ENCODE measurements around the gene PEX11G.

Gene PEX11G

GRCh38 chr19:7500811-7501450, 12.1 kb upstream of the PEX11G start:
- peak; percentile 89 for FAIRE-seq
- peak; percentile 68 for DNase-seq (ENCODE audit: insufficient read length, low spot score)
- TF ChIP-seq POU2F2 (IDR thresholded peaks at IDR 0.05; ENCODE audit: low read depth, low read length): no peak
- TF ChIP-seq PAX5 (IDR thresholded peaks at IDR 0.05; ENCODE audit: insufficient read depth, low read length, severe bottlenecking): no peak
- TF ChIP-seq SPI1 (IDR thresholded peaks at IDR 0.05; ENCODE audit: low read depth, low read length): no peak
- no peak for TF ChIP-seq TAF1 (IDR thresholded peaks at IDR 0.05; ENCODE audit: low read depth, low read length)
- no peak for TF ChIP-seq POLR2AphosphoS5 (IDR thresholded peaks at IDR 0.05; ENCODE audit: low read depth, low read length)
- TF ChIP-seq POLR2A (IDR thresholded peaks at IDR 0.05; ENCODE audit: low read depth, low read length): no peak

- DNase-seq (ENCODE audit: insufficient read length, low spot score) (no peak), FAIRE-seq (no peak)
- no peak for TF ChIP-seq TAF1 (IDR thresholded peaks at IDR 0.05; ENCODE audit: low read depth, low read length)
- no peak for TF ChIP-seq POU2F2 (IDR thresholded peaks at IDR 0.05; ENCODE audit: low read depth, low read length)
- TF ChIP-seq POLR2A (IDR thresholded peaks at IDR 0.05; ENCODE audit: low read depth, low read length): no peak
- TF ChIP-seq SPI1 (IDR thresholded peaks at IDR 0.05; ENCODE audit: low read depth, low read length): no peak
- no peak for TF ChIP-seq POLR2AphosphoS5 (IDR thresholded peaks at IDR 0.05; ENCODE audit: low read depth, low read length)
- TF ChIP-seq PAX5 (IDR thresholded peaks at IDR 0.05; ENCODE audit: insufficient read depth, low read length, severe bottlenecking): no peak
Measured at GRCh38 chr19:7497292-7497691, 8.5 kb upstream of the PEX11G start.

GRCh38 chr19:7494416-7495098, 5.7 kb upstream of the PEX11G start:
- DNase-seq (ENCODE audit: insufficient read length, low spot score) (no peak), FAIRE-seq (no peak)
- TF ChIP-seq PAX5 (IDR thresholded peaks at IDR 0.05; ENCODE audit: insufficient read depth, low read length, severe bottlenecking) (no peak), POU2F2 (IDR thresholded peaks at IDR 0.05; ENCODE audit: low read depth, low read length) (no peak), TAF1 (IDR thresholded peaks at IDR 0.05; ENCODE audit: low read depth, low read length) (no peak), SPI1 (IDR thresholded peaks at IDR 0.05; ENCODE audit: low read depth, low read length) (no peak), POLR2AphosphoS5 (IDR thresholded peaks at IDR 0.05; ENCODE audit: low read depth, low read length) (no peak), POLR2A (IDR thresholded peaks at IDR 0.05; ENCODE audit: low read depth, low read length) (no peak)

DNA sequence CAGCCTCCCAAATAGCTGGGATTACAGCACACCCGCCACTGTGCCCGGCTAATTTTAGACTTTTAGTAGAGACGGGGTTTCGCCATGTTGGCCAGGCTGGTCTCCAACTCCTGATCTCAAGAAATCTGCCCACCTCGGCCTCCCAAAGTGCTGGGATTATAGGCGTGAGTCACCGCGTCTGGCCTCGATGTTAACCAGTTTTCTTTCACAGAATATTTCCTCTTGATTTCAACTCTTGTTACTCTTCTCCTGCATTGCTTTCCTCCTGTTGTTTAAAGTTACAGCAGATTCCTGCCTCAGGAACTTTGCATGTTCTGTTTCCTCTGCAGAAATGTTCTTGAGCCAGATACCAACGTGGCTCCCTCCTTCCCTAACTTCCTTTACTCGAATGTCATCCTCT, 3.7 kb upstream of the PEX11G start:
- TF ChIP-seq POLR2A (IDR thresholded peaks at IDR 0.05; ENCODE audit: low read depth, low read length) (no peak), POU2F2 (IDR thresholded peaks at IDR 0.05; ENCODE audit: low read depth, low read length) (no peak), SPI1 (IDR thresholded peaks at IDR 0.05; ENCODE audit: low read depth, low read length) (no peak), PAX5 (IDR thresholded peaks at IDR 0.05; ENCODE audit: insufficient read depth, low read length, severe bottlenecking) (no peak), TAF1 (IDR thresholded peaks at IDR 0.05; ENCODE audit: low read depth, low read length) (no peak), POLR2AphosphoS5 (IDR thresholded peaks at IDR 0.05; ENCODE audit: low read depth, low read length) (no peak)
- no peak for FAIRE-seq

DNA sequence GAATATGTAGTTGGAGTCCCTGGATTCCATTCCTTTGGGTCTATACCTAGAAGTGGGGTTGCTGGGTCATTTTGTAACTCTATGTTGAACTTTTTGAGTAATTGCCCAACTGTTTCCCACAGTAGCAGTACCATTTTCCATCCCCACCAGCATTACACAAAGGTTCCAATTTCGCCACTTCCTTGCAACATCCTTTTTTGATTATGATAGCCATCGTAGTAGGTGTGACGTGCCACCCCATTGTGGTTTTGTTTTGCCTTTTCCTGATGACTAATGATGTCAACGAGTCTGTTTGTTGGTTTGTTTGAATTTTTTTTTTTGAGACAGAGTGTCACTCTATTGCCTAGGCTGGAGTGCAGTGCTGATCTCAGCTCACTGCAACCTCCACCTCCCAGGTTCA, 3.3 kb upstream of the PEX11G start:
- no peak for TF ChIP-seq TAF1 (IDR thresholded peaks at IDR 0.05; ENCODE audit: low read depth, low read length)
- no peak for TF ChIP-seq PAX5 (IDR thresholded peaks at IDR 0.05; ENCODE audit: insufficient read depth, low read length, severe bottlenecking)
- no peak for TF ChIP-seq POLR2AphosphoS5 (IDR thresholded peaks at IDR 0.05; ENCODE audit: low read depth, low read length)
- TF ChIP-seq POLR2A (IDR thresholded peaks at IDR 0.05; ENCODE audit: low read depth, low read length): no peak
- no peak for TF ChIP-seq POU2F2 (IDR thresholded peaks at IDR 0.05; ENCODE audit: low read depth, low read length)
- TF ChIP-seq SPI1 (IDR thresholded peaks at IDR 0.05; ENCODE audit: low read depth, low read length): no peak
- DNase-seq (ENCODE audit: insufficient read length, low spot score) (no peak), FAIRE-seq (no peak)

More for the DNA sequence above, 3.7 kb upstream of the PEX11G start:
- no peak for DNase-seq (ENCODE audit: insufficient read length, low spot score)

DNA sequence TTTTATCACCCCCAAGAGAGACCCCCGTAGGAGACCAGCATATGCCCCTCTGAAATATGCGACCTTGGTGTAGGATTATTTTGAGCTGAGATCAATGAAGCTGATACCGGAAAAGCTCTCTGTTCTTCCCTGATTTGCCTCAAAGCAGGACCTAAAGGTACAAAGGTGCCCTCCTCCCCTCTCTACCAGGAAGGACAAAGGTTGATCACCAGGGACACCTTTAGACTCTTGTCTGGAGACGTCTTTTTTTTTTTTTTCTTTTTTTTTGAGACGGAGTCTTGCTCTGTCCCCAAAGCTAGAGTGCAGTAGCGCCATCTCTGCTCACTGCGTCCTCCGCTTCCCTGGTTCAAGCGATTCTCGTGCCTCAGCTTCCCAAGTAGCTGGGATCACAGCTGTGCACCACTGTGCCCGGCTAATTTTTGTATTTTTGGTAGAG, 792 bp upstream of the PEX11G start:
- DNase-seq (ENCODE audit: insufficient read length, low spot score): no peak
- FAIRE-seq: no peak
- TF ChIP-seq SPI1 (IDR thresholded peaks at IDR 0.05; ENCODE audit: low read depth, low read length) (no peak), POLR2AphosphoS5 (IDR thresholded peaks at IDR 0.05; ENCODE audit: low read depth, low read length) (no peak)

- DNase-seq (ENCODE audit: insufficient read length, low spot score) (no peak), FAIRE-seq (no peak)
- TF ChIP-seq SPI1 (IDR thresholded peaks at IDR 0.05; ENCODE audit: low read depth, low read length) (no peak), POLR2A (IDR thresholded peaks at IDR 0.05; ENCODE audit: low read depth, low read length) (no peak), TAF1 (IDR thresholded peaks at IDR 0.05; ENCODE audit: low read depth, low read length) (no peak), PAX5 (IDR thresholded peaks at IDR 0.05; ENCODE audit: insufficient read depth, low read length, severe bottlenecking) (no peak), POLR2AphosphoS5 (IDR thresholded peaks at IDR 0.05; ENCODE audit: low read depth, low read length) (no peak), POU2F2 (IDR thresholded peaks at IDR 0.05; ENCODE audit: low read depth, low read length) (no peak)
Measured at GRCh38 chr19:7486923-7487322, 1.9 kb downstream of the PEX11G start.

DNA sequence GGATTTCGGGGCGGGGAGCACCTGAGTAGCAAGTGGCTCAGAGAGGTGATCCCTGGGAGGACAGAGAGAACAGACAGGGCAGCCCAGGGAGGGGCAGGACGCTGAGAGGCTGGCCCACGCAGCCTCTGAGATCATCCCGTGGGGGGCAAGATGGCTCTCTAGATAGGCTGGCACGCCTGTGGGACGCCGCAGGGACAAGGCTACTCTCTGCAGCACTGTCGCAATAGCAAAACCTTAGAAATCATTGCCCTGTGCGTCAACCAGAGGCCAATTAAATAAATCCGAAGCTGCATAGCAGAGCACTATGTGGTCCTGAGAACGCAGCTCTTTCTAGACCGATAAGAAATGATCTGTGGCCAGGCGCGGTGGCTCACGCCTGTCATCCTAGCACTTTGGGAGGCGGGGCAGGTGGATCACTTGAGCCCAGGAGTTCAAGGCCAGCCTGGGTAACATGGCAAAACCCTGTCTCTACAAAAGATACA, 5.1 kb downstream of the PEX11G start:
- no peak for FAIRE-seq
- no peak for DNase-seq (ENCODE audit: insufficient read length, low spot score)
- no peak for TF ChIP-seq SPI1 (IDR thresholded peaks at IDR 0.05; ENCODE audit: low read depth, low read length)
- TF ChIP-seq POLR2AphosphoS5 (IDR thresholded peaks at IDR 0.05; ENCODE audit: low read depth, low read length): no peak
- TF ChIP-seq TAF1 (IDR thresholded peaks at IDR 0.05; ENCODE audit: low read depth, low read length): no peak
- TF ChIP-seq PAX5 (IDR thresholded peaks at IDR 0.05; ENCODE audit: insufficient read depth, low read length, severe bottlenecking): no peak
- no peak for TF ChIP-seq POLR2A (IDR thresholded peaks at IDR 0.05; ENCODE audit: low read depth, low read length)
- no peak for TF ChIP-seq POU2F2 (IDR thresholded peaks at IDR 0.05; ENCODE audit: low read depth, low read length)

GRCh38 chr19:7482584-7483439, 6.0 kb downstream of the PEX11G start:
- FAIRE-seq (no peak), DNase-seq (ENCODE audit: insufficient read length, low spot score) (no peak)
- TF ChIP-seq POU2F2 (IDR thresholded peaks at IDR 0.05; ENCODE audit: low read depth, low read length) (no peak), SPI1 (IDR thresholded peaks at IDR 0.05; ENCODE audit: low read depth, low read length) (no peak), POLR2AphosphoS5 (IDR thresholded peaks at IDR 0.05; ENCODE audit: low read depth, low read length) (no peak), TAF1 (IDR thresholded peaks at IDR 0.05; ENCODE audit: low read depth, low read length) (no peak), POLR2A (IDR thresholded peaks at IDR 0.05; ENCODE audit: low read depth, low read length) (no peak), PAX5 (IDR thresholded peaks at IDR 0.05; ENCODE audit: insufficient read depth, low read length, severe bottlenecking) (no peak)

All from GM12891 (cell line).